RWPE1 (cell line): ENCODE measurements around the gene TRIM38.

Experiments used
- CTCF ChIA-PET: fragments of 350-600 bp; sonication (Branson Sonifier 250); formaldehyde crosslinking; extraction: SDS; loops from one replicate; lab custom pipeline; 2021; lab: Yijun Ruan, JAX
- POLR2A ChIA-PET: fragments of 400-600 bp; formaldehyde crosslinking; extraction: SDS; loops from one replicate; lab custom pipeline; 2020; ENCODE audit warnings: antibody characterized with exemption; ENCODE audit not compliant: low non-redundant PET; lab: Yijun Ruan, JAX
- DNase-seq: peaks from one replicate; pipeline ENCODE4 v3.0.0; 2012; ENCODE audit warnings: low spot score
- H3K27ac ChIP-seq: fragments of 450-650 bp; 2 replicates; pipeline ENCODE4 v1.5.1; 2017
- TF ChIP-seq, protein P1 (sequence below): fragments of 450-650 bp; conservative IDR thresholded peaks from 2 replicates; pipeline ENCODE4 v1.5.1; 2017; ENCODE audit warnings: low read depth, mild to moderate bottlenecking

Gene TRIM38

DNA sequence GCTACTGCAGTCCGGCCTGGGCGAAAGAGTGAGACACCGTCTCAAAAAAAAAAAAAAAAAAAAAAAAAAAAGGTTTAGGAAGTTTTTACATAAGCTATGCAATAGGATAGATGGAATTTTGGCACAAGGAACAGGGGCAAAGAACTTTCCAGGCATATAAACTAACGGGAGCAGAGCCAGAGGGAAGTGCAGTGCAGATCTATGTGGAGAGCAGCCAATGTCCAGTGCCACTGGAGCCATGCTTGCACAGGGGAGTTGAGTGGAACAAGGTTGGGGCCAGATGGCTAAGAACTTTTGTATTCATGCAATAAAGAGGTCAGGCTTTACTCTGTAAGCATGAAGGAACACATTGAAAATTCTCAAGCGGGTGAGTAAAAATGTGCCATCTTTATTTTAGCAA is 42.9 kb upstream of the TRIM38 start:
- CTCF ChIA-PET = interaction anchor here (0.7 kb wide), 1 partner anchor 435 kb away, joined by 3 read pairs; no protein-coding TSS in a partner anchor
- DNase-seq = no peak
- no peak overlapping the region for H3K27ac ChIP-seq
- POLR2A ChIA-PET = no interaction called here
- TF ChIP-seq, protein P1, sequence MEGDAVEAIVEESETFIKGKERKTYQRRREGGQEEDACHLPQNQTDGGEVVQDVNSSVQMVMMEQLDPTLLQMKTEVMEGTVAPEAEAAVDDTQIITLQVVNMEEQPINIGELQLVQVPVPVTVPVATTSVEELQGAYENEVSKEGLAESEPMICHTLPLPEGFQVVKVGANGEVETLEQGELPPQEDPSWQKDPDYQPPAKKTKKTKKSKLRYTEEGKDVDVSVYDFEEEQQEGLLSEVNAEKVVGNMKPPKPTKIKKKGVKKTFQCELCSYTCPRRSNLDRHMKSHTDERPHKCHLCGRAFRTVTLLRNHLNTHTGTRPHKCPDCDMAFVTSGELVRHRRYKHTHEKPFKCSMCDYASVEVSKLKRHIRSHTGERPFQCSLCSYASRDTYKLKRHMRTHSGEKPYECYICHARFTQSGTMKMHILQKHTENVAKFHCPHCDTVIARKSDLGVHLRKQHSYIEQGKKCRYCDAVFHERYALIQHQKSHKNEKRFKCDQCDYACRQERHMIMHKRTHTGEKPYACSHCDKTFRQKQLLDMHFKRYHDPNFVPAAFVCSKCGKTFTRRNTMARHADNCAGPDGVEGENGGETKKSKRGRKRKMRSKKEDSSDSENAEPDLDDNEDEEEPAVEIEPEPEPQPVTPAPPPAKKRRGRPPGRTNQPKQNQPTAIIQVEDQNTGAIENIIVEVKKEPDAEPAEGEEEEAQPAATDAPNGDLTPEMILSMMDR = no peak

DNA sequence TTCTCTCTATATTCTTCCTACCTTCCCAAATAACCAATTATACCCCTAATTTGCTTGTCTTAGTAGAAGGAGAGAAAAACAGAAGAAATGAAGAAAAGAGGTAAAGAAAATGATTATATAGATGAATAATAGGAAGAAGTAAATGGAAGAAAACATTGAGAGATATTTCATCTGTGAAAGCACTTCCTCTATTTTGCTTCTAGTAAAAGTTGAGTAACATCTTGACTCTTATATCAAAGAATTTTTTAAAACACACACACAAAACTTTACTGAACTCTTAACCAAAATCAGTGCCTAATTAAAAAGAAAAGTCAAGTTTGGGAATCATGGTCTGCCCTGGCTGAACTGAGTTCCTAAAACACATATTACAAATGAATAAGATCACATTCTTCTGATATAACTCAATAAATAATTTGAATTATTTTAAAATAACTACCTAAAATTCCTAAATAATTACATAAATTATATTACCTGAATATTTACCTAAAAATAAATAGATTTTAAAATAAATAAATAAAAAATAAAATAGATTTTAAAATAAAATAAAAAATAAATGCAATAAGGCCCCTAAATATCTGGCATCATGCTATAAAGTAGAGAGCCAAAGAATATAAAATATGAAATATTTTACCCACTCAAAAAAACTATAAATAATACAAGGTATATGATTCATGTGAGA is 40.9 kb upstream of the TRIM38 start:
- DNase-seq = no peak
- CTCF ChIA-PET = no interaction called here
- H3K27ac ChIP-seq = no peak overlapping the region
- POLR2A ChIA-PET = no interaction called here
- TF ChIP-seq, protein P1 = no peak

DNA sequence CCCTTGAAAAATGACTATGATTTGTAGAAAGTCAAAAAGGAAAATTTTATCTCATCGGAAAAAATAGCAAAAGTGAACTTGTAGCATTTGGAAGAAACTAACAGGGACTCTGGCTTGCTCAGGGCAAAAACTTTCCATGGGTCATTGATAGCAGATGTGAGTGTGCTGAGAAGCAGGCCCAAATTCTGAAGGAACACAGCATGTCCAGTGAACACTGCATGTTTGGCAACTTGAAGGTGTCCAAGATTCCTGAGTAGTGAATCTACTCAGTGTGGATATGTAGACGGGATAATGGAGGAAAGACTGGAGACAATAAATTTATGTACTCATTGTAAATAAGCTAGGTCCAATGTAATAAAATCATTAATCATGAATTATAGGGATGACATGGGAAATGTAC is 40.3 kb upstream of the TRIM38 start:
- ChIA-PET POLR2A (no interaction called here), CTCF (interaction anchor here (0.6 kb wide), 1 partner anchor 21 kb away, joined by 3 read pairs; no protein-coding TSS in a partner anchor)
- TF ChIP-seq, protein P1 = no peak
- H3K27ac ChIP-seq = no peak overlapping the region
- no peak for DNase-seq

DNA sequence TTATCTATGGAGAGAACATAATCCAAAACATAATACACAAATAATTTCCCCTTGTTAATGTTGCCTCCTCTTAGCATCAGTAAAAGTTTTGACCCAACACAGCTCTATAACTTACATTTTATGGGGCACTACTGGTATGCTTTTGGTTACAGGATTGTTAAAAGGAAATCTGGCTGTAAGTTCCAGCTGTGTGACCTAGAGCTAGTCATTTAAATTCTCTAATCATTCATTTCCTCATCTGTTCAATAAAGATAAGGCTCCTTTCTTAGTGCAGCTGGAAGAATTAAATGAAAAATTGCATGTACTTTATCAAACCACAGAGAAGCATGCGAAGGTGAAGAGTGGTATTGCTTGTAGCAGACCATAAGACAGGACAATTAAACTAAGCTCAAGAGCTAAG is 36.7 kb upstream of the TRIM38 start:
- ChIA-PET POLR2A (interaction anchor here (0.5 kb wide), 1 partner anchor 63 kb away, joined by 3 read pairs; no protein-coding TSS in a partner anchor), CTCF (no interaction called here)
- TF ChIP-seq, protein P1 = no peak
- DNase-seq = no peak
- no peak overlapping the region for H3K27ac ChIP-seq

DNA sequence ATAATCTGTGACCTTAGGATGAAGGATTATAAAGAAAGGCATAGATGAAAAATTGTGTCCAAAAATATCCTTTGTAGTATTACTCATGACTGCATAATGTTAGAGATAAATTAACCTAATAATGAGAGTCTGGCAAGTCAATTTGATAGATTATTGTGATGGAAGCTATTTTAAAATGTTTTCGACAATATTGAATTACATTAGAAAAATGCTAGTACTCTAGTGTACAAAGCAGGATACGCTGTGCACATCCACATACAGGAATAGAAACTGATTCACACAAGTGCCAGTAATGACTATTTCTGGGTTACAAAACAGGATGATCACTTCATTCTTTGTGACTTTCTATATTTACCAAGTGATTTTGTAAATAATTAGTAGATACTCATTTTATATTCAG is 35.4 kb upstream of the TRIM38 start:
- ChIA-PET CTCF (no interaction called here), POLR2A (no interaction called here)
- no peak for DNase-seq
- TF ChIP-seq, protein P1 = no peak
- no peak overlapping the region for H3K27ac ChIP-seq

DNA sequence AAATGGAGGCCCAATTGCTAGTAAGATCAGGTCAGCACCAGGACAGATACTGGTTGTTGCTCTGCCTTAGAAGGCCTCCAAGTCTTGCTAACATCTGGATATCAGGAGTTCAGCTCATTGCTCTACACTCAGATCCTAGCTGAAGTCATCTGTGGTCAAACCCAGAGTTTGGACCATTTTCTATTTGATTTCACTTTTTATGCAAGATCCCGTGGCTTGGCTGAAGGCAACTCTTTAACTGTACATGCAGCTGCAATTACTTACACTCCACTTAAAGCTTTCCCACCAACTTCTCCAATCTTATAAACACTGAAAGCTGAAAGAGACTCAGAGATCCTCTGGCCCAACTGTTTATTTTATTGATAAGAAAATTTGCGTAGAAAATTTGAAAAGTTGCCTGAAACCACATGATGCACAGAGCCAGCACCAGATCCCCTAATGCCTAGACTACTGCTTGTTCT is 34.8 kb upstream of the TRIM38 start:
- H3K27ac ChIP-seq = no peak overlapping the region
- TF ChIP-seq, protein P1 = no peak
- DNase-seq = no peak
- ChIA-PET POLR2A (no interaction called here), CTCF (interaction anchor here (0.6 kb wide), 1 partner anchor 30 kb away, joined by 7 read pairs; no protein-coding TSS in a partner anchor)
